Lower leg skin (tissue), 4 donors: ENCODE data around the gene COL6A2. TPM values are rescaled to one million over a fixed set of nuclear protein-coding genes. Genes with fewer than 3 reads are reported as not detected.

ENCODE experiments used
- DNase-seq, 2 donors: peaks; one replicate each; pipeline ENCODE4 v3.0.0-alpha.2; 2019; ENCODE audit warnings: low spot score in 2 of 2
- H3K4me3 ChIP-seq: fragments of 200-600 bp; sonication (generic); 2 replicates; pipeline ENCODE4 v1.5.1; 2017; ENCODE audit warnings: mild to moderate bottlenecking, low read depth; ENCODE audit not compliant: poor library complexity, severe bottlenecking
- CTCF ChIP-seq, 3 donors: fragments of 450-650 bp; IDR thresholded peaks; one replicate each; pipeline ENCODE4 v1.5.1; 2016; ENCODE audit warnings: antibody characterized with exemption in 3 of 3, mild to moderate bottlenecking in 3 of 3, moderate library complexity in 2 of 3
- POLR2A ChIP-seq, 2 donors: fragments of 450-650 bp; IDR thresholded peaks; one replicate each; pipeline ENCODE4 v1.6.1; 2016 to 2017; ENCODE audit warnings: antibody characterized with exemption in 2 of 2, mild to moderate bottlenecking in 1 of 2, moderate library complexity in 1 of 2
- WGBS, 2 donors: methylation state at CpG; one replicate each; pipeline ENCODE4 v1.1.5; 2018; 5-methylcytosine and 5-hydroxymethylcytosine counted together
- intact Hi-C: fragments of 100-400 bp; cut with DNase I; formaldehyde crosslinking; loops from one replicate; pipeline ENCODE4 v1.15.0; 2023; ENCODE audit warnings: low total_unique reads
- total RNA-seq, 4 donors: library from RNA; depleted of rRNA; stranded (reverse); fragments of >200 nt; gene quantifications; one replicate each; pipeline ENCODE4 v1.1.0, GENCODE V29; 2016

Gene COL6A2
- total RNA-seq, 4 donors from 2014 or later = 137 to 543 (median 164) TPM

GRCh38 chr21:46055863-46056281 is 42.0 kb upstream of the COL6A2 start:
- no peak for TF ChIP-seq CTCF (IDR thresholded peaks at IDR 0.05)
- no peak for TF ChIP-seq POLR2A (IDR thresholded peaks at IDR 0.05)
- DNase-seq = peak in 1 of 2 donors; percentile 85
- intact Hi-C loops = no loop called here
- no peak overlapping the region for H3K4me3 ChIP-seq
- 28 to 44% methylated on average over 10 to 22 of the region's 23 CpGs for WGBS, 2 donors

- H3K4me3 ChIP-seq = no peak overlapping the region
- intact Hi-C loops = no loop called here
- TF ChIP-seq CTCF (IDR thresholded peaks at IDR 0.05) (no peak), POLR2A (IDR thresholded peaks at IDR 0.05) (no peak)
- DNase-seq = peak; percentile 73 to 94
- 21 to 35% methylated on average over 26 of the region's 26 CpGs for WGBS, 2 donors
Observed at GRCh38 chr21:46056450-46056903, 41.4 kb upstream of the COL6A2 start.

- no peak overlapping the region for H3K4me3 ChIP-seq
- WGBS, 2 donors = 54 to 62% methylated on average over 18 to 26 of the region's 27 CpGs
- DNase-seq = peak in 1 of 2 donors; percentile 85
- intact Hi-C loops = no loop called here
- no peak for TF ChIP-seq POLR2A (IDR thresholded peaks at IDR 0.05)
- no peak for TF ChIP-seq CTCF (IDR thresholded peaks at IDR 0.05)
Observed at GRCh38 chr21:46057111-46057709, 40.7 kb upstream of the COL6A2 start.

- WGBS, 2 donors = 83 to 86% methylated on average over 23 of the region's 23 CpGs
- no peak overlapping the region for H3K4me3 ChIP-seq
- intact Hi-C loops = no loop called here
- peak in 1 of 2 donors; percentile 84 for DNase-seq
- TF ChIP-seq POLR2A (IDR thresholded peaks at IDR 0.05) = no peak
- no peak for TF ChIP-seq CTCF (IDR thresholded peaks at IDR 0.05)
Observed at GRCh38 chr21:46057710-46058241, 40.1 kb upstream of the COL6A2 start.

GRCh38 chr21:46058431-46059145 is 39.3 kb upstream of the COL6A2 start:
- peak in 1 of 2 donors; percentile 81 for DNase-seq
- intact Hi-C loops = no loop called here
- TF ChIP-seq POLR2A (IDR thresholded peaks at IDR 0.05) (no peak), CTCF (IDR thresholded peaks at IDR 0.05) (no peak)
- H3K4me3 ChIP-seq = no peak overlapping the region
- 93 to 97% methylated on average over 10 of the region's 10 CpGs for WGBS, 2 donors
